SU-DHL-6 (cell line): ENCODE measurements around the gene RNF217.

Experiments
- EZH2phosphoT487 ChIP-seq: fragments of 200-600 bp; sonication (generic), shearing (Covaris generic); conservative IDR thresholded peaks from 2 replicates; pipeline ENCODE4 v1.6.1; 2018; ENCODE audit warnings: mild to moderate bottlenecking, antibody characterized with exemption, low read length, moderate library complexity, mixed read lengths
- TF ChIP-seq, protein P1 (sequence below): fragments of 200-600 bp; sonication (generic); IDR thresholded peaks from one replicate; pipeline ENCODE4 v1.5.1; 2017; ENCODE audit warnings: antibody characterized with exemption, mild to moderate bottlenecking, low read length, moderate library complexity; ENCODE audit not compliant: insufficient read depth, poor library complexity, severe bottlenecking

DNA sequence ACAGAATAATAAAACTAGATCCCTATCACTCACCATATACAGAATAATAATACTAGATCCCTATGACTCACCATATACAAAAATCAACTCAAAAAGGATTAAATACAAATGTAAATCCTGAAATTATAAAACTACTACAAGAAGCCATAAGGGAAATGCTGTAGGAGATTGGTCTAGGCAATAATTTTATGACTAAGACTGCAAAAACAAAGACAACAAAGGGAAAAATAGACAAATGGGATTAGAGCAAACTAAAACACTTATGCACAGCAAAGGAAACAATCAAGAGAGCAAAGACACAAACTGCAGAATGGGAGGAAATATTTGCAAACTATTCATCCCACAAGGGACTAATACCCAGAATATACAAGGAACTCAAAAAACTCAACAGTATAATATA lies 4.1 kb upstream of the RNF217 start:
- TF ChIP-seq, protein P1, sequence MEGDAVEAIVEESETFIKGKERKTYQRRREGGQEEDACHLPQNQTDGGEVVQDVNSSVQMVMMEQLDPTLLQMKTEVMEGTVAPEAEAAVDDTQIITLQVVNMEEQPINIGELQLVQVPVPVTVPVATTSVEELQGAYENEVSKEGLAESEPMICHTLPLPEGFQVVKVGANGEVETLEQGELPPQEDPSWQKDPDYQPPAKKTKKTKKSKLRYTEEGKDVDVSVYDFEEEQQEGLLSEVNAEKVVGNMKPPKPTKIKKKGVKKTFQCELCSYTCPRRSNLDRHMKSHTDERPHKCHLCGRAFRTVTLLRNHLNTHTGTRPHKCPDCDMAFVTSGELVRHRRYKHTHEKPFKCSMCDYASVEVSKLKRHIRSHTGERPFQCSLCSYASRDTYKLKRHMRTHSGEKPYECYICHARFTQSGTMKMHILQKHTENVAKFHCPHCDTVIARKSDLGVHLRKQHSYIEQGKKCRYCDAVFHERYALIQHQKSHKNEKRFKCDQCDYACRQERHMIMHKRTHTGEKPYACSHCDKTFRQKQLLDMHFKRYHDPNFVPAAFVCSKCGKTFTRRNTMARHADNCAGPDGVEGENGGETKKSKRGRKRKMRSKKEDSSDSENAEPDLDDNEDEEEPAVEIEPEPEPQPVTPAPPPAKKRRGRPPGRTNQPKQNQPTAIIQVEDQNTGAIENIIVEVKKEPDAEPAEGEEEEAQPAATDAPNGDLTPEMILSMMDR = no peak
- no peak for TF ChIP-seq EZH2phosphoT487
